GM19452 (cell line): Measurements from ENCODE around the gene TMEM179.

Experiments used
- ATAC-seq: cut with Tn5 transposase; IDR thresholded peaks from one replicate; pipeline ENCODE4 v1.9.1; 2021; ENCODE audit not compliant: unreplicated experiment

TMEM179 gene

DNA sequence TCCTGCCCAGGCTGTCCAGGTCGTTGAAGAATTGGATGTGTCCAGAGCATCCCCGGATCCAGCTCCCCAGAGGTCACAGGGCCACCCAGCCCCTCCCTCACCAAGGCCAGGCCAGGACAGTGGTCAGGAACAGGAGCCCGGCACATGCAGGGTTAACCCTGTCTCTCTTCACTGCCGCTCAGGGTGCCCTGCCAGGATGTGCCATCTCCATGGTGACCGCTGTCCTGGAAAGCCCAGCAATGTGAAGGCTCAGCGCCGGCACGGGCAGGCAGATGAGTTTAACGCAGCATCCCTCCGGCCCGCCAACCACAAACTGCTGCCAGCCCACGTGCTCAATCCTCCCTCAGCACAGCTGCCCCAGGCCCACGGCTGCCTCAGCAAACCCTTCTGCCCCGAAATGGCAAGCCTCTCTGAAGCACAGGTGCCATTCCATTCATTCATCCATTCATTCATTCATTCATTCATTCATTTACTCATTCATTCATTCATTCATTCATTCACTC lies 4.4 kb downstream of the TMEM179 start:
- ATAC-seq: no peak

DNA sequence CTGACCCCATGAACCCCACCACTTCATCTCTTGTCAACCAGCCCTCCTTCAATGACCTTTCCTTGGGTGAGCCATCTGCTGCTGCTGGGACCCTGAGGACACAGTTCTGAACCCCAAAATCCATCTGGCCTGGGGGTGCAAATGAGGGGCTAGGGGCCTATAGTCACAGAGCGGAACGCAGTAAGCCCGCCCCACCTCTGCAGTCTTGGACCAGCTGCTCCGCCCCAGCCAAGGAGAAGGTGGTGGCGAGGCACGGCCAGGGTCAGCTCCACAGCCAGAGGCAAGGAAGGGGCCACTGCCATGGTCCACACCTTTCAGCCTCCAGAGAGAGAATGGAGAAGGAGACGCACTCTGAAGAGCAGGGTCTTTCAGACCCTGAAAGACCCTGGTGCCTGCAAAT lies 5.1 kb downstream of the TMEM179 start:
- ATAC-seq: no peak

DNA sequence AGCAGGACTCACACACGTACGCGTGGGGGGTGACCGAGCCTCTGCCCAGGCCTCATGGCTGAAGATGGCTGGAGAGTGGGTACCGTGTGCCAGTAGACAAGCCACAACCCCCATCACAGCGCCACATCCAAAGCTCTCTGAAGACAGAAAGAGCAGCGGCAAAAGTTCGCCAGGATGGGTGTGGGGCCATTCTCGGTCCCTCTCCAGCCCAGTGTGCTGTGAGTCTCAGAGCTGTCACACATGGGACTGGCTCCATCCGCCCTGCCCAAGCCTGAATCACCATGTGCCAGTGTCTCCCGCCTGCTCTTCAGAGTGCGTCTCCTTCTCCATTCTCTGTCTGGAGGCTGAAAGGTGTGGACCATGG lies 5.7 kb downstream of the TMEM179 start:
- no peak for ATAC-seq

DNA sequence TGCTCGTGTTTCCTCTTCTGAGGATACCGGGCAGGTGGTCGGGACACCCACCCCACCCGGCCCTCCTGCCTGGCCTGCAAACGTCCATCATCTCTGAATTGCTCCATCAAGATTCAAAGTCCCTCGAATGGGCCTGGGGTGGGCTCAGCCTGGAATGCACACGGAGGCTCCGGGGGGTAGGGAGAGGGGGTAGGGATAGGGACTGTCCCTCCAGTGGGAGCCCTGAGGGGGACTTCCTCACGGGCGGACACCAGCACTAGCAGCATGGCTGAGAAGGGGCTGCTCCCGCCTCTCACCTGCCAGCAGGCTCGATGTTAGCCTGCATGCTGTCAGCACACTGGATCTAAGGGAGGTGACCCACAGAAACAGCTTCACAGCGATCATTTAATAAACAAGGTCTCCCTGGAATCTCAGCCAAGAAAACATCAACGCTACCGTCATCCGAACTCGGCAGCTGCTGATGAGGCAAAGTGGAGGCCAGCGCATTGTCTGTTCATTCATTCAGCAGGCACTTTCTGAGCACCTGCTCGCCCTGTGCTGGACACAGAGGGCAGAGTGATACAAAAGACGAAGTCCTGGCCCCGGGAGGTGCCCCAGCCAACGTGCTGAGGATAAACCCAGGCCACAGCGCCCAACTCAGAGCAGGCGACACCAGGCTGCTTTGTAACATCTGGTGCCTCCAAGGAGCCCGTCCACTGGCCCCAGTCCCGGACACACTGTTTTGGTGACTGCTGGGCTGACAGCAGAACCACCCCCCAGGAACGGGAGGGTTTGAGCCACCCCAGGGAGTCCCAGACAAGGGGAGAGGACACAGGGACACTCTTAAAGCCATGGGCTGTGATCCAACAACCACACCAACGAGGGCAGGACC lies 6.3 kb downstream of the TMEM179 start:
- ATAC-seq: no peak

DNA sequence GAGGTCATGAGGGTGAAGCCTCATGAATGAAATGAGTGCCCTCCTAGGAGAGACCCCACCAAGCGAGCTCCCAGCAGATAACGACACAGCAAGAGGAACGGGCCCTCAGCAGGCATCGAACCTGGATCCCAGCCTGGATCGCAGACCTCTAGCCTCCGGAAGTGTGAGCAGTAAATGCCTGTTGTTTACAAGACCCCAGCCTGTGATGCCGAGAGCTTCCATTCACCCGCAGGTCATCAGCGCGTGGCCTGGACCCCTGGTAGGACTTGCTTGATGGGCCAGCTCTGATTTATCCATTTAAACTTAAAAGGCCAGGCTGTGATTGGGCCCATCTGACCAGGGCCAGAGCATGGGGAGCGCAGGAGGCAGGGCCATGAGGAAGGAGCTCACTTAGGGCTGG lies 7.0 kb downstream of the TMEM179 start:
- ATAC-seq: no peak

DNA sequence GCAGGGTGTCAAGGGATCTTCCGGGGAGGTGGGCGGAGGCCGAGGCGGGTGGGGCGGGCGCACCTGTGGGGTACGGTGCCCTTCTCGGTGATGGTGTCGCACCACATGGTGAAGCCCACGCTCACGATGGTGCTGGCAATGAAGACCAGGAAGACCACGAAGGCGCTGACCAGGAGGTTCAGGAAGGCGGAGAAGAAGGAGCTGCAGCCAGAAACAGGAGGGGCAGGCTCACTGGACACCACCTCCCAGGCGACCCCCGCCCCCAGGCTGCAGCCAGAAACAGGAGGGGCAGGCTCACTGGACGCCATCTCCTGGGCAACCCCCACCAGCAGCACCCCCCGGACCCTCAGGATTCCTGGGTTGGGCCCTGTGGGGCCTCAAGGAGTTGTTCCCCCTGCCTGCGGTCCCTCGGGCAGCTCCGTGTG lies 7.6 kb downstream of the TMEM179 start:
- no peak for ATAC-seq

DNA sequence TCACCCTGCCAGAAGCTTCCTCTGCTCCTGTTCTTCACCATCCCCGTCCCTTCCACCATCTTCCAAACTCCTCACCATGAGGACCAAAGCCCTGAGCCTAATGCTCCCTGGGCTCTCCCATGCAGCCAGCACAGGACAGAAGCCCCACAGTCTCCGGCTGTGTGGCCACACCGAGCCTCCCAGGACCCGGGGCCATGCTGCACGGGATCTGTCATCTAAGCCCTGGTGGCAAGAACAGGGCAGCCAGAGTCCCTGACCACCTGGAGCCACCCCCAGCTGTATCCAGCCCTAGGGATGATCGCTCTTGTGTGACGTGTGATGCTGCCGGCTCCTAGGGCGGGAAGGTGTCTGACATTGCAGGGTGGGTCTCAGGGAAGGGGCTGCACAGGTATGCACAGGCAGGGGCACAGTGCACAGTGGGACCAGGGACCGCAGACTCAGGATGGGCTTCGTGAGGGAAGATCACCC lies 8.1 kb downstream of the TMEM179 start:
- ATAC-seq: no peak

DNA sequence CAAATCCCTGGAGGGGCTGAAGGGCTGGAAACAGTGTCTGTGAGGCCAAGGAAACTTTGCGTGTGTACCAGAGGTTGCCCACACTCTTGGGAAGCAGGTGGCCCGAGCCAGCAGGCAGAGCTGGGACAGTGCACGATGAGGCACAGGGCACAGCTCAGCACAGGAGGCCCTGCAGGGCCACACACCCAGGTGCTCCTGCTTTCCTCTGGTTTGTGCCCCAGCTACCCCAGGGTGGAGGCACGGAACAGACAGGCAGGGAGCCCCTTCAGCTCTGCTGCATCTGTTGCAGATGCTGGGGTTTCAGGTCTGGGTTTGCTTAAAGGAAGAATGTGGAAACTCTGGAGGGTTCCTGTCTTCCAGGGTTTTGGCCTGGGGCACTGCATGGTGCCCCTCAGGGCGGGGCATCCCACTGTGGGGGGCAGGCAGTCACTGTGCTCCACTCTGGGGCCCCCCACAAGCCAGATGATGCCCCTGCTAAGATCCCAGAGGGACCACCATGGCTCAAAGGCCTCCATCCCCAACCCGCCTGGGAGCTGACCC lies 8.6 kb downstream of the TMEM179 start:
- no peak for ATAC-seq

DNA sequence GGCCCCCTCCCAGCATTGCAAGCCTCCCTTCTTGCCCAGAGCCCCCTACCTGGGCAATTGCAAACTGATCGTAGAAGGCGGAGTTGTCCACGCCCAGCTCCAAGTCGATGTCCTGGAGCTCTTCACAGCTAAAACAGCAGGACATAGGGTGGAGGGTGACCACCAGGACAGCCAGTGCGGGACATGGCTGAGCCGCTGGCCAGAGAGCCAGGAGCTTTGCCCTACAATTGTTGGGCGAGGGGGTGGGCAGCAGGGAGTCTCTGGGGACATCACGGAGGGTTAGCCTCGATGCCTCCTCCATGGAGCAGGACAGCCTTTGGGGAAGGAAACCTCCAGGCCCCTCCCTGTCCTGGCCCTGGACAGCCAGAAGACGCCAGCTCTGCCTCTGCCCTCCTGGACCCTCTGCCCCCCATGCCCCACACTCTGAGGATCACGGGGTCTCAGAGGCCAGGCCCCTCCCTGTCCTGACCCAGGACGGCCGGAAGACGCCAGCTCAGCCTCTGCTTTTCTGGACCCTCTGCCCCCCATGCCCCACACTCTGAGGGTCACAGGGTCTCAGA lies 9.4 kb downstream of the TMEM179 start:
- no peak for ATAC-seq

DNA sequence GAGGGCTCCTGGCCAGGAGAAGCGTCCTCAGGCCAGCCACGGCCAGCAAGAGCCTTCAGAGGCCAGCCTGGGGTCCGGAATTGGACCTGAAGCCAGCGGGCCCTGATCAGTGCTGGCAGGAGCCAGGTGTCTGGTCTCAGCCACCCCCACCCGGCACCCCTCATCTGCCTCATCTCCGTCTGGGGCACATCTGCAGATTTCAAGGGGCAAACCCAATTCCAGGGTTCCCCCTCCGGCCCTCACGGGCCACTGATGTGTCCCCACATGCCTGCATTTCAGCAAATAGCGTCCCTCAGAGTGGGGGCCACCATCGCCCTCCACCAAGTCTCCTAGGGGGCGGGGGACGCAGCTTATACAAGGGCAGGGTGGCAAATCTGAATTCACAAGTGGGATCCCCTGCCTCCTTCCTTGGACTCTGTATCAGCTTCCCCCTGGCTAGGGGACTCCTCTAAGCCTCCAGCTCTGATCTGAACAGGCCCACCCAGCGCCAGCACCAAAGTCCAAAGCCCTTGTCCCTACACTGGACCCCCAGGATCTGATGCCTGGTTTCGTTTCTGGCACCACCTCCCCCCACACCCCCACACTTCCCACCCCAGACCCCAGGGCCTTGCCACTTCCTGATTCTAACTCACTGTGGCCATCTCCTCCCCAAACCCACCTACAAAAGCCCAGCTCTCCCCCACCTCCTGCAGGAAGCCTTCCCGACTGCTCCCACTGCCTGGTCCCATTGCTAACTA lies 10.1 kb downstream of the TMEM179 start:
- no peak for ATAC-seq

DNA sequence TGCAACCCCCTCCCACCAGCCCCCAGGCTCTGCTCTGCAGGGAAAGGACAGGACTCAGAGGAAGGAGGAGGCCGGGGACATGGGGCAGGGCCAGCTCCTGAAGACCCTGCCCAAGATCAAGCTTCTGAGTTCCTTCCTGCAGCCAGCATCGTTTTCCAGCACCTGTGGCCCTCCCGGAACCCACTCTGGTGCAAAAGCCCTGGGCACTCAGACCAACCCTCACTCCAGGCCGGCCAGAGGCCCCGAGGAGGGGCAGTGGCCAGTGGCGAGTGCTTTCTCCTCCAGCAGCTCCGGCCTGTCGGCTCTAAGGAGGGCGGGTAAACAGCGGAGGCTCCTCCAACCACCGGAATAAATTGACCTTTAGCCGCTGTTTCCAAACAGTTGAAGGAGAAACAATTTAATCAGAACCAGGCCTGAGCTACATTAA lies 10.8 kb downstream of the TMEM179 start:
- no peak for ATAC-seq

DNA sequence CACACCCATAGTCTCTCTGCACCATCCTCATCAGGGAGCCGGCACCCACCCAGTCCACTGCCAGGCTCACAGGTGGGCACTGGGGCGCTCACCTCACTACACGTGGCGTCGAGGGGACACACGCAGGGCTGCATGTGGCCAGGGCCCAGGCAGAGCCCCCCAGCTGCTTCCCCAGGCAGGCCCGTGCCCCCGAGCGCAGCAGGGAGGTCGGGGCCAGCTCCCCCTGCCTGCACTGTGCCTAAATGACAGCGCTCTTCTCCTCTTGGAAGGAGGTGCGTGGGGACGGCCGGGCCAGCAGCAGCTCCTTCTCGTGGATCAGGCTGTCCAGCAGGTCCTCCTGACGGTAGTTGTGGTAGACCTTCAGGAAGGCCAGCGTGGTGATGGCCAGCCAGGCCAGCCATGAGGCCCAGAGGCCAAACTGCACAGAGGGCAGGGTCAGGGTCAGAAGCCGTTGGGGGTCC lies 11.3 kb downstream of the TMEM179 start:
- no peak for ATAC-seq

DNA sequence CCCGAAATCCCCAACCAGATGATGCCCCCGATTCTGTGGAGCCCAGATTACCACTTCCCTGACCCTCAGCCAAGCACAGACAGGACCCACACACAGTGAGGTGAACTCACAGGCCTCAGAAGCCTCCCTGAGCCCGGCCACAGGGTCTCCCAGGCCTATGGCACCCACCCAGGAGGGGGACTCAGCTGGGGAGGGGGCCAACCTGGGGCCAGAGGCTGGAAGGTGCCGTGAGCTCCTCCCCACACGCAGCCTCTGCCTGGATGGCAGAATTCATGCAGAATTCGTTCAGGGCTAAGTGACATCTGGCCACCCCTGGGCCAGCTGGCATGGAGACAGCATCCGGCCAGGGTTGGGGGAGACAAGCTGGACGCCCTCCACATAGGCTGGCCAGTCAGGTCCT lies 11.8 kb downstream of the TMEM179 start:
- ATAC-seq: no peak

DNA sequence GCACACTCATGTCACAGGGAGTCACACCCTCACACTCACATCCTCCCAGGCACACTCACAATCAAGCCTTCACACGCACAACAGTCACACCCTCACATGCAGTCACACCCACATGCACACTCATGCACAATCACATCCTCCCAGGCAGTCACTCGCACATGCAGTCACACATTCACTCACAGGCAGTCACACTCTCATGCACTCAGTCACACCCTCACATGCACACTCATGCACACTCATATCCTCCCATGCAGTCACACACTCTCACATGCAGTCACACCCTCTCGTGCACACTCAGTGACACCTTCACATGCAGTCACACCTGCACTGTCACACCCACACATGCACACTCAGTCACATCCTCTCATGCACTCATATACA lies 12.3 kb downstream of the TMEM179 start:
- ATAC-seq: no peak

DNA sequence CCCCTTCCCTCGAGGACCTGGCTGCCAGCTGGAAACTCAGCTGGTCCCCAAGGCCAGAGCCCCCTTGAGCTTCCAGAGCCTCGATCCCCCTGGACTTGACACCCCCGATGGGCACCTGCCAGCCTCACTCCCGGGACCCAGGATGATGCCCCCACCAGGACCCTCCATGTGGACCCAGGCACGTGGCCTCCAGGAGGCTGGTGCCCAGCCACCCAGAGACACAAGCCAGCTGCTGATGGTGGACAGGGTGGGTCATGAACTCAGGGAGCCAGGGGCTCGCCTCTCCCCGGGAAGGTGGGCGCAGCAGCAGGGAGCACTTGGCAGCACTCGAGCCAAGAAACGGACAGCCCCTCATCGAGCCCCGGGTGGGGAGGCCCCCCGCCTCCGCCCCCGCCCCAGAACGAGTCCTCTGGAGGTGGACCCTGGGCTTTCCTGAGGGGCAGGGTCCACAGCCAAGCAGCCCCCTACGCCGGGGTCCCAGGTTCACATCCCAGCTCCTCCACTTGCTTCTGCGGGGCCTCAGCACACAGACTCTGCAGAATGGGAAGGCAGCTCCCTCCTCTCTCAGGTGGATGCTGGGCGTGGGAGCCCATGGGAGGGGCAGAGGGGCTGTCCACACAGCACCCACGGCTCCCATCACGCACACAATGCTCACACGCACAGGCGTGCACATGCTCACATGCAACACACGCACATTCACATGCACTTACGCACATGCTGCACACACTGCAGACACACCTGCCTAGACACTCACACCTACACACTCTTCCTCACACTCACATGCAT lies 12.9 kb downstream of the TMEM179 start:
- no peak for ATAC-seq

DNA sequence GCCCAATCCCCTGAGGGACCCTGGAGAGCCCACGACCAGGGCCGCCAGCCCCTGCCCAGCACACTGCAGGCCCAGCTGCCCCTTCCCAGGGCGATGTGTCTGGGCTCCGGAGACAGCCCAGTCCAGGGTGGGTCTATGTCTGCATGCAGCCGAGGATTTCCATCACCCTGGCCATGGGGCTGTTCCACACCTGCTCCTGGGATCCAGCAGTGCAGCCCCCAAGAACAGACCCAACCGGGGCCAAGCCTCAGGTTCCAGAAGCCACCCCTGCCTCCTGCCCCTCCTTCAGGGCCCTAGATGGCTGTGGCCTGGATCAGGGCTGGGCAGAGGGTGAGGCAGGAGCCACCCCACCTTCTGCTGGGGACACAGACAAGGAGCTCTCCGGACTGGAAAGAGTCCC lies 13.5 kb downstream of the TMEM179 start:
- ATAC-seq: no peak

DNA sequence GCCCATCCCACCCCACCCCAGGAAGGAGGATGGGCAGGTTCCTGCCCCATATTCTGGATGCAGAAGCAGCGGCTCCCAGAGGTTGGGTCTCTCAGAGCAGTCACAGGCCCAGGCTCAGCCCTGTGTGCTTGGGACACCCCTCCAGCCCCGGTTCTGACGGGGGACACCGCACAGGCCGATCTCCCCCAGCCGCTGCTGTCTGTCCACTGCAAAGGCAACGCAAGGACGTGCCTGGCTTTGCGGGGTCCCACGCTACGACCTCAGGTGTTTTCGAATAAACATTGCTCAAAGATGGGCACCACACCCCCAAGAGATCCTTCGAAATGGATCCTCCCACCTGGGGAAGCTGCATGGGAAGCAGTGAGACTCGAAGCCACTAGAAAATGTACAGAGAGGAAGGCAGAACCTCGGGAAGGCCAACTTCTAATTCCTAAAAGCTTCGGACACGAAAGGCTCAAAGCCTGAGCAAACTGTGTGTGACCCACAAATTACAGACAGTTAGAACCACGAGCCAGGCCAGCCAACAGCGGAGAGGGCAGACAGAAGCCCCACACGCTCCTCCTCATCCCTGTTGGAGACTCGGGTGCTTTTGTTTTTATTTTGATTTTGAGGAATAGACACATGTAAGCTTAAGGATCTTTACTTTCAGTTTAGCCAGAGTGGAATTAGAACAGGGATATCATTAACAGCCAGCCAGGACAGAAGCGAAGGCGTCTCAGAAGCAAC lies 14.2 kb downstream of the TMEM179 start:
- no peak for ATAC-seq

DNA sequence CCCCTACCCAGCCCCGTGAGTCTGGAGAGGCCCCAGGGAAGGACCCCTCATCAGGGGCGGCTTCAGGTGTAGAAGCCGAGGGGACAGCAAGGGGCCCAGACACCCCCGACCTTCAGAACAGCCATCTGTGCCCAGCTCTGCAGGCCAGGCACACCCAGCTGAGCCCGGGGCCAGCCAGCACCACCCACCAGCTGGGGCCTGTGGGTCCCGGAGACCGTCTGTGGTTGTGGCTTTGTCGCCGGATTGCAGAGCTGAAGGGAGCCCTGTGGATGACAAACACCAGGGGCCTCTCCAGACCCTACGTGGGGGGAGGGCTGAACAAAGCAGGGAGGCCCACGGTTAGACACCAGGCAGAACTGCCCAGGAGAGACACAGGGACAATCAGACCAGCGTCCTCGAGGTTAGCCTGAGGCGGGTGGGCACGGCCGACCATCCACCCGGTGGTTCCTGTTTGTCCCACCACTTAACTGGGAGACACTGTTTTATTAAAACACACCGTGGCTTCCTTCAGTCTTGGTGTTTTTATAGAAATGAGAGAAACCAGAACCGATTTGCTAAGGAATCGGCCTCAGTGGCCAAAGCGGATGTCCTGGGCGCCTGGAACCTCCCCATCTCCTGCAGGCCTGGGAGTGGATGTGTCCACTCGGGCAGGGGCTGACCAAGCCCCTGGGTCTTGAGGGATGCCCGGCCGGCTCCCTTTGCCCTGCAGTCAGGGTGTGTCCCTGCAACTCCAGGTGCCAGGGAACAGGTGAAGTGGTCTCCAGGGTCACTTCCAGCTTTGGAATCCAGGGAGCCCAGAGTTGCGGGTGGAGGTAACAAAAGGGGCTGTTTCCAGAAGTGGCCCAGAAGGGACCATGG lies 15.0 kb downstream of the TMEM179 start:
- no peak for ATAC-seq
